HEK293 (cell line): ENCODE measurements around the gene NABP2.

Experiments used
- BCL11B ChIP-seq: fragments of 450-650 bp; formaldehyde crosslinking; IDR thresholded peaks from 2 replicates; pipeline ENCODE4 v1.5.1; 2016; ENCODE audit warnings: low read depth, missing biosample characterization, missing genetic modification characterization
- HOXD13 ChIP-seq: sonication (generic); formaldehyde crosslinking; IDR thresholded peaks from 2 replicates; pipeline ENCODE4 v1.8.0; 2022; ENCODE audit warnings: missing genetic modification reagents, borderline replicate concordance
- OSR2 ChIP-seq: fragments of 450-650 bp; formaldehyde crosslinking; IDR thresholded peaks from 2 replicates; pipeline ENCODE4 v1.5.1; 2016; ENCODE audit warnings: missing biosample characterization, missing genetic modification characterization
- REPIN1 ChIP-seq: fragments of 450-650 bp; formaldehyde crosslinking; IDR thresholded peaks from 2 replicates; pipeline ENCODE4 v1.5.1; 2017; ENCODE audit warnings: missing biosample characterization, missing genetic modification characterization, low read depth
- SP7 ChIP-seq: fragments of 450-650 bp; formaldehyde crosslinking; IDR thresholded peaks from 2 replicates; pipeline ENCODE4 v1.5.1; 2016; ENCODE audit warnings: missing biosample characterization, missing genetic modification characterization
- ZBTB10 ChIP-seq: fragments of 450-650 bp; formaldehyde crosslinking; IDR thresholded peaks from 2 replicates; pipeline ENCODE4 v1.5.1; 2016; ENCODE audit warnings: missing biosample characterization, missing genetic modification characterization
- ZNF132 ChIP-seq: fragments of 450-650 bp; formaldehyde crosslinking; IDR thresholded peaks from 2 replicates; pipeline ENCODE4 v1.5.1; 2017; ENCODE audit warnings: missing biosample characterization, missing genetic modification characterization, borderline replicate concordance
- ZNF202 ChIP-seq: fragments of 450-650 bp; formaldehyde crosslinking; IDR thresholded peaks from 2 replicates; pipeline ENCODE4 v1.5.1; 2016; ENCODE audit warnings: missing biosample characterization, missing genetic modification characterization, borderline replicate concordance
- ZNF239 ChIP-seq: fragments of 450-650 bp; formaldehyde crosslinking; IDR thresholded peaks from 2 replicates; pipeline ENCODE4 v1.5.1; 2016; ENCODE audit warnings: missing biosample characterization, missing genetic modification characterization
- ZNF280D ChIP-seq: fragments of 450-650 bp; formaldehyde crosslinking; IDR thresholded peaks from 2 replicates; pipeline ENCODE4 v1.5.1; 2016; ENCODE audit warnings: missing biosample characterization, missing genetic modification characterization
- ZNF404 ChIP-seq: fragments of 450-650 bp; formaldehyde crosslinking; IDR thresholded peaks from 2 replicates; pipeline ENCODE4 v1.5.1; 2017; ENCODE audit warnings: missing biosample characterization, missing genetic modification characterization
- ZNF488 ChIP-seq: fragments of 450-650 bp; formaldehyde crosslinking; IDR thresholded peaks from 2 replicates; pipeline ENCODE4 v1.5.1; 2016; ENCODE audit warnings: missing biosample characterization, missing genetic modification characterization
- ZNF513 ChIP-seq: fragments of 450-650 bp; IDR thresholded peaks from 2 replicates; pipeline ENCODE4 v1.5.1; 2018; ENCODE audit warnings: missing biosample characterization, missing genetic modification characterization
- ZNF514 ChIP-seq: fragments of 450-650 bp; formaldehyde crosslinking; IDR thresholded peaks from 2 replicates; pipeline ENCODE4 v1.5.1; 2016; ENCODE audit warnings: missing biosample characterization, missing genetic modification characterization
- ZNF518A ChIP-seq: fragments of 450-650 bp; formaldehyde crosslinking; conservative IDR thresholded peaks from 2 replicates; pipeline ENCODE4 v1.5.1; 2016; ENCODE audit warnings: low read depth, missing biosample characterization, missing genetic modification characterization
- ZNF548 ChIP-seq: fragments of 450-650 bp; formaldehyde crosslinking; IDR thresholded peaks from 2 replicates; pipeline ENCODE4 v1.5.1; 2016; ENCODE audit warnings: missing biosample characterization, missing genetic modification characterization
- ZNF555 ChIP-seq: fragments of 450-650 bp; formaldehyde crosslinking; conservative IDR thresholded peaks from 2 replicates; pipeline ENCODE4 v1.5.1; 2017; ENCODE audit warnings: missing biosample characterization, mild to moderate bottlenecking, missing genetic modification characterization, inconsistent platforms
- ZNF600 ChIP-seq: fragments of 450-650 bp; formaldehyde crosslinking; IDR thresholded peaks from 2 replicates; pipeline ENCODE4 v1.5.1; 2016; ENCODE audit warnings: missing biosample characterization, missing genetic modification characterization
- ZNF645 ChIP-seq: fragments of 450-650 bp; formaldehyde crosslinking; IDR thresholded peaks from 2 replicates; pipeline ENCODE4; 2016; ENCODE audit warnings: missing biosample characterization, missing genetic modification characterization
- ZNF658 ChIP-seq: fragments of 450-650 bp; formaldehyde crosslinking; IDR thresholded peaks from 2 replicates; pipeline ENCODE4; 2016; ENCODE audit warnings: missing biosample characterization, missing genetic modification characterization
- ZNF692 ChIP-seq: fragments of 450-650 bp; formaldehyde crosslinking; IDR thresholded peaks from 2 replicates; pipeline ENCODE4 v1.5.1; 2016; ENCODE audit warnings: missing biosample characterization, missing genetic modification characterization
- ZNF76 ChIP-seq: fragments of 450-650 bp; formaldehyde crosslinking; IDR thresholded peaks from 2 replicates; pipeline ENCODE4; 2016; ENCODE audit warnings: low read depth, missing biosample characterization, missing genetic modification characterization, borderline replicate concordance
- ZNF768 ChIP-seq: fragments of 450-650 bp; formaldehyde crosslinking; IDR thresholded peaks from 2 replicates; pipeline ENCODE4 v1.5.1; 2018; ENCODE audit warnings: missing biosample characterization, mild to moderate bottlenecking, missing genetic modification characterization
- ZNF785 ChIP-seq: fragments of 450-650 bp; formaldehyde crosslinking; IDR thresholded peaks from 2 replicates; pipeline ENCODE4 v1.5.1; 2016; ENCODE audit warnings: missing biosample characterization, missing genetic modification characterization

Gene NABP2

GRCh38 chr12:56221232-56221756 is 2.8 kb upstream of the NABP2 start (continued):
- TF ChIP-seq ZNF404 = no peak
- TF ChIP-seq ZNF513 (tag by site-specific recombination) = no peak
- TF ChIP-seq ZBTB10 = peak; percentile 96
- TF ChIP-seq HOXD13 = no peak
- TF ChIP-seq ZNF692 (tag by site-specific recombination) = peak; percentile 97
- TF ChIP-seq ZNF600 (tag by site-specific recombination) = no peak
- TF ChIP-seq ZNF239 = no peak
- TF ChIP-seq ZNF514 = no peak
- no peak for TF ChIP-seq BCL11B (tag by site-specific recombination)
- TF ChIP-seq SP7 (tag by site-specific recombination) = peak; percentile 39
- TF ChIP-seq ZNF555 (tag by site-specific recombination) = no peak
- TF ChIP-seq OSR2 (tag by site-specific recombination) = no peak
- TF ChIP-seq ZNF658 (tag by site-specific recombination) = no peak
- no peak for TF ChIP-seq REPIN1
- TF ChIP-seq ZNF548 (tag by site-specific recombination) = no peak
- no peak for TF ChIP-seq ZNF768
- TF ChIP-seq ZNF785 = 0 out of 2 replicates have a peak, but pooled peaks have one; percentile 24
- 0 out of 2 replicates have a peak, but pooled peaks have one; percentile 11 for TF ChIP-seq ZNF280D (tag by site-specific recombination)
- TF ChIP-seq ZNF202 (tag by site-specific recombination) = no peak
- no peak for TF ChIP-seq ZNF645
- TF ChIP-seq ZNF76 (tag by site-specific recombination) = peak; percentile 44; the same call in 1 of the 2 replicates
- TF ChIP-seq ZNF488 (tag by site-specific recombination) = no peak
- TF ChIP-seq ZNF518A (tag by site-specific recombination) = no peak
- no peak for TF ChIP-seq ZNF132 (tag by site-specific recombination)
